HepG2 (cell line): ENCODE measurements around the gene CPT1C. TPM values are rescaled to one million over a fixed set of nuclear protein-coding genes. Genes with fewer than 3 reads are reported as not detected.
A peak's percentile ranks its signal among the peaks of the same experiment; 100 is the strongest.

Experiments
- BATF2 ChIP-seq: sonication (generic); formaldehyde crosslinking; IDR thresholded peaks from 2 replicates; pipeline ENCODE4 v1.8.0; 2022; ENCODE audit warnings: mild to moderate bottlenecking, missing genetic modification reagents, moderate library complexity
- CC2D1A ChIP-seq: sonication (generic); formaldehyde crosslinking; IDR thresholded peaks from 2 replicates; pipeline ENCODE4 v1.8.1; 2023; ENCODE audit warnings: mild to moderate bottlenecking, missing genetic modification reagents
- CHD4 ChIP-seq: fragments of 200-600 bp; sonication (generic); IDR thresholded peaks from 2 replicates; pipeline ENCODE4 v1.7.0; 2017; ENCODE audit warnings: mild to moderate bottlenecking, low read length, borderline replicate concordance
- HOXA7 ChIP-seq: sonication (generic); formaldehyde crosslinking; IDR thresholded peaks from 2 replicates; pipeline ENCODE4 v1.8.1; 2022; ENCODE audit warnings: mild to moderate bottlenecking, missing genetic modification reagents, moderate library complexity
- IRF9 ChIP-seq: sonication (generic); formaldehyde crosslinking; IDR thresholded peaks from 2 replicates; pipeline ENCODE4 v1.8.0; 2022; ENCODE audit warnings: missing genetic modification reagents, mild to moderate bottlenecking, borderline replicate concordance
- KMT2B ChIP-seq: IDR thresholded peaks from 2 replicates; pipeline ENCODE4 v1.6.1; 2016; ENCODE audit warnings: missing genetic modification reagents, missing compliant biosample characterization
- MXD4 ChIP-seq: IDR thresholded peaks from 2 replicates; pipeline ENCODE4 v1.6.1; 2016; ENCODE audit warnings: mild to moderate bottlenecking, missing biosample characterization, missing genetic modification reagents
- NR2F6 ChIP-seq, 2 experiments: IDR thresholded peaks; 2 replicates each; pipeline ENCODE4 v1.6.1; 2016; ENCODE audit warnings: antibody characterized with exemption in 1 of 2, mild to moderate bottlenecking in 1 of 2
- POLR2A ChIP-seq, 2 experiments: IDR thresholded peaks; 2 replicates each; pipeline ENCODE4 v1.6.1; 2011; ENCODE audit warnings: low read depth in 2 of 2, low read length in 2 of 2, mild to moderate bottlenecking in 1 of 2, moderate library complexity in 1 of 2; ENCODE audit not compliant: insufficient read depth in 1 of 2
- SP1 ChIP-seq, 2 experiments: fragments of 450-650 bp in 1 of 2; sonication (generic) in 1 of 2; formaldehyde crosslinking in 1 of 2; IDR thresholded peaks; 2 replicates each; pipeline versions ENCODE4 v1.4.0 to v1.6.1; 2016 to 2020; ENCODE audit warnings: missing genetic modification reagents in 1 of 2
- TARDBP ChIP-seq: sonication (generic); formaldehyde crosslinking; IDR thresholded peaks from 2 replicates; pipeline ENCODE4 v1.8.0; 2022; ENCODE audit warnings: mild to moderate bottlenecking, missing genetic modification reagents
- TBL1XR1 ChIP-seq: fragments of 150-350 bp; IDR thresholded peaks from 2 replicates; pipeline ENCODE4 v1.6.1; 2014; ENCODE audit warnings: borderline replicate concordance, low read length; ENCODE audit not compliant: partially characterized antibody
- YEATS2 ChIP-seq: sonication (generic); formaldehyde crosslinking; IDR thresholded peaks from 2 replicates; pipeline ENCODE4 v1.4.0; 2020; ENCODE audit warnings: missing genetic modification reagents, borderline replicate concordance
- ZFP90 ChIP-seq: sonication (generic); formaldehyde crosslinking; IDR thresholded peaks from 2 replicates; pipeline ENCODE4 v1.8.0; 2022; ENCODE audit warnings: missing genetic modification reagents, mild to moderate bottlenecking, inconsistent platforms, borderline replicate concordance
- ZNF274 ChIP-seq: sonication (generic); formaldehyde crosslinking; IDR thresholded peaks from 2 replicates; pipeline ENCODE4 v1.5.1; 2020; ENCODE audit warnings: mild to moderate bottlenecking, missing genetic modification reagents
- ZNF510 ChIP-seq: sonication (generic); formaldehyde crosslinking; IDR thresholded peaks from 2 replicates; pipeline ENCODE4 v1.4.0; 2020; ENCODE audit warnings: low read depth, mild to moderate bottlenecking, missing genetic modification reagents
- ZNF563 ChIP-seq: sonication (generic); formaldehyde crosslinking; IDR thresholded peaks from 2 replicates; pipeline ENCODE4 v1.8.0; 2022; ENCODE audit warnings: mild to moderate bottlenecking, moderate library complexity, missing genetic modification reagents
- ZNF574 ChIP-seq: sonication (generic); formaldehyde crosslinking; IDR thresholded peaks from 2 replicates; pipeline ENCODE4 v1.4.0; 2020; ENCODE audit warnings: missing genetic modification reagents
- ZNF652 ChIP-seq: IDR thresholded peaks from 2 replicates; pipeline ENCODE4 v1.6.1; 2016; ENCODE audit warnings: low read depth, borderline replicate concordance
- ZNF749 ChIP-seq: sonication (generic); formaldehyde crosslinking; IDR thresholded peaks from 2 replicates; pipeline ENCODE4 v1.8.0; 2022; ENCODE audit warnings: mild to moderate bottlenecking, missing genetic modification reagents, moderate library complexity, borderline replicate concordance
- polyA plus RNA-seq, 8 experiments: library from polyadenylated mRNA; depleted of rRNA in 3 of 8; stranded (reverse) in 7 of 8; unstranded in 1 of 8; fragments of >200 nt; fragmentation: Illumina TruSeq in 4 of 8; extraction: Trizol in 4 of 8; gene quantifications; 2 replicates each; pipeline versions ENCODE4 v1.2.1 to v1.2.3, GENCODE V29; 2011 to 2016; ENCODE audit warnings: low read depth in 4 of 8, missing spikeins in 1 of 8, mixed read lengths in 1 of 8; ENCODE audit not compliant: insufficient read depth in 1 of 8
- total RNA-seq, 5 experiments: library from RNA; depleted of rRNA; stranded (reverse); fragments of >200 nt; fragmentation: Illumina TruSeq; extraction: Trizol; gene quantifications; 2 replicates each; pipeline ENCODE4 v1.2.3, GENCODE V29; 2016; ENCODE audit warnings: low read depth in 1 of 5
- TF ChIP-seq, protein P1 (sequence below): sonication (generic); formaldehyde crosslinking; IDR thresholded peaks from 2 replicates; pipeline ENCODE4 v1.5.0; 2020; ENCODE audit warnings: missing genetic modification reagents
- TF ChIP-seq, protein P2 (sequence below): sonication (generic); formaldehyde crosslinking; IDR thresholded peaks from 2 replicates; pipeline ENCODE4 v1.4.0; 2020; ENCODE audit warnings: mild to moderate bottlenecking, missing genetic modification reagents
- TF ChIP-seq, protein P3 (sequence below): IDR thresholded peaks from 2 replicates; pipeline ENCODE4 v1.6.1; 2016; ENCODE audit warnings: low read depth, borderline replicate concordance

CPT1C gene
- total and polyA plus RNA-seq, 2 of the 13 experiments (the other 11 are each of a cell fraction or from before 2014, with no cell fraction given): 0.18 TPM; not detected in 1

DNA sequence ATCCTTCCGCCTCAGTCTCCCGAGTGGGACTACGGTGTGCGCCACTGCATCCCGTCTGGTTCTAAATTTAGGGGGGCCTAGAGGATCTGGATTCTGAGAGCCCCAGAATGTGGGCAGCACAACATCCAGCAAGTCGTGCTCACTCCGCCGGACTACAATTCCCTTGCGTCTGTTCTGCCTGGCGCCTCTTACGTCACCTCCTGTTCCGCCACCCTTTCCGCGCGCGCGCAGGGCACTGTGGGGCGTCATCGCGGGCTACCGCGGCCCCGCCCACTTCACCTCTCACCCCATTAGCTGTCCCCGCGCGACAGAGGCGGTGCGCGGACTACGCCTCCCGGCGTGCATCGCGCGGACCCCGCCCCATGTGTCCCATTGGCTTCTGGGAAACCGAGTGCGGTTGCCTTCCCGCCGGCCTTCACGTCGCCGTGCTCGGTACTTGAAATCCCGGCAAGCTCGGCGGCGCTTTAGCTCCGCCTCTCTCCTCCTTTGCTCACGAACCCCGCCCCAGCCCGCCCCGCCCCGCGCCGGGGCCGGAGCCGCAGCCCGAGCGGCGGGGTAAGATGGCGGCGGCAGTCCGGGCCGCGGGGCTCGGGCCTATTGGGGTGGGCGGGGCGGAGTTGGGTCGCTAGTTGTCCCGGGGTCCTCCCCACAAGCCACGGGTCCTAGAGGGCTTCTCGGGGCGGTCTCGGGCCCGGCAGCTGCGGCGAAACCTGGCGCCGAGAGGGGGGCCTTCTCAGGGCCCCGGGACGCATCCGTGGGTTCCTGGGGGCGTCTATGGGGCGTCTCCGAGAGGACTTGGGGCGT, 49.0 kb upstream of the CPT1C start, which contains the start of gene SCAF1 (continued):
- TF ChIP-seq BATF2 (CRISPR knock-in tag) (no peak), POLR2A (IDR thresholded peaks at IDR 0.05; ENCODE audit: insufficient read depth in 1 of 2, low read depth in 2 of 2, low read length in 2 of 2) (peak; percentile 81 to 92), ZNF652 (0 out of 2 replicates have a peak, but pooled peaks have one; percentile 35), TARDBP (CRISPR knock-in tag) (peak; percentile 96; the same call in 1 of the 2 replicates), MXD4 (CRISPR knock-in tag) (no peak), TBL1XR1 (peak; percentile 62), HOXA7 (no peak), YEATS2 (CRISPR knock-in tag) (peak; percentile 84), ZNF510 (CRISPR knock-in tag) (no peak), KMT2B (CRISPR knock-in tag) (peak; percentile 72; the same call in 1 of the 2 replicates), CC2D1A (no peak), SP1 (IDR thresholded peaks at IDR 0.05) (no peak), SP1 (CRISPR knock-in tag; IDR thresholded peaks at IDR 0.05) (peak; percentile 100), NR2F6 (IDR thresholded peaks at IDR 0.05) (no peak), NR2F6 (CRISPR knock-in tag; IDR thresholded peaks at IDR 0.05) (peak; percentile 74), ZNF563 (CRISPR knock-in tag) (no peak), ZFP90 (peak; percentile 57; the same call in 1 of the 2 replicates), ZNF574 (peak; percentile 92), IRF9 (CRISPR knock-in tag) (peak; percentile 44; the same call in 1 of the 2 replicates), ZNF749 (CRISPR knock-in tag) (no peak), CHD4 (no peak), ZNF274 (no peak)
- TF ChIP-seq, protein P1, sequence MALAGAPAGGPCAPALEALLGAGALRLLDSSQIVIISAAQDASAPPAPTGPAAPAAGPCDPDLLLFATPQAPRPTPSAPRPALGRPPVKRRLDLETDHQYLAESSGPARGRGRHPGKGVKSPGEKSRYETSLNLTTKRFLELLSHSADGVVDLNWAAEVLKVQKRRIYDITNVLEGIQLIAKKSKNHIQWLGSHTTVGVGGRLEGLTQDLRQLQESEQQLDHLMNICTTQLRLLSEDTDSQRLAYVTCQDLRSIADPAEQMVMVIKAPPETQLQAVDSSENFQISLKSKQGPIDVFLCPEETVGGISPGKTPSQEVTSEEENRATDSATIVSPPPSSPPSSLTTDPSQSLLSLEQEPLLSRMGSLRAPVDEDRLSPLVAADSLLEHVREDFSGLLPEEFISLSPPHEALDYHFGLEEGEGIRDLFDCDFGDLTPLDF: peak; percentile 97
- TF ChIP-seq, protein P2, sequence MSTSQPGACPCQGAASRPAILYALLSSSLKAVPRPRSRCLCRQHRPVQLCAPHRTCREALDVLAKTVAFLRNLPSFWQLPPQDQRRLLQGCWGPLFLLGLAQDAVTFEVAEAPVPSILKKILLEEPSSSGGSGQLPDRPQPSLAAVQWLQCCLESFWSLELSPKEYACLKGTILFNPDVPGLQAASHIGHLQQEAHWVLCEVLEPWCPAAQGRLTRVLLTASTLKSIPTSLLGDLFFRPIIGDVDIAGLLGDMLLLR (CRISPR knock-in tag): 0 out of 2 replicates have a peak, but pooled peaks have one; percentile 12
- TF ChIP-seq, protein P3, sequence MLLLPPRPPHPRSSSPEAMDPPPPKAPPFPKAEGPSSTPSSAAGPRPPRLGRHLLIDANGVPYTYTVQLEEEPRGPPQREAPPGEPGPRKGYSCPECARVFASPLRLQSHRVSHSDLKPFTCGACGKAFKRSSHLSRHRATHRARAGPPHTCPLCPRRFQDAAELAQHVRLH (CRISPR knock-in tag): no peak
